ENCODE measurements around the gene UBE2F.

DNA sequence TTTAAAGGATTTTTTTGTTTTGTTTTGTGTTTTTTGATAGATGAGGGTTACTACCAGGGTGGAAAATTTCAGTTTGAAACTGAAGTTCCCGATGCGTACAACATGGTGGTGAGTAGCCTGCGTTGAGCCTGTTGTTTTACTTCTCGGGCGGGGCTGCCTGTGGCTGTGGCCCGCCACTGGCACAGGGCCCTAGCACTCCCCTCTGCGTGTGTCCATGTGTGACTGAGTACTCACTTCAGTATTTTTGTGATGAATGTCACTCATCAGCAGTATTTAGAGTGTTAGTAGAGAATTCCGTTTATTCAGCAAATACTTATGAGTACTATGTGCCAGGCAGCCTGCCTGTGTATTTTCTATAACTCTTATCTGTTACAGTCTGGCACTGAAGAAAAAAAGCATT is 49.7 kb downstream of the UBE2F start:
- TF ChIP-seq, protein P1, sequence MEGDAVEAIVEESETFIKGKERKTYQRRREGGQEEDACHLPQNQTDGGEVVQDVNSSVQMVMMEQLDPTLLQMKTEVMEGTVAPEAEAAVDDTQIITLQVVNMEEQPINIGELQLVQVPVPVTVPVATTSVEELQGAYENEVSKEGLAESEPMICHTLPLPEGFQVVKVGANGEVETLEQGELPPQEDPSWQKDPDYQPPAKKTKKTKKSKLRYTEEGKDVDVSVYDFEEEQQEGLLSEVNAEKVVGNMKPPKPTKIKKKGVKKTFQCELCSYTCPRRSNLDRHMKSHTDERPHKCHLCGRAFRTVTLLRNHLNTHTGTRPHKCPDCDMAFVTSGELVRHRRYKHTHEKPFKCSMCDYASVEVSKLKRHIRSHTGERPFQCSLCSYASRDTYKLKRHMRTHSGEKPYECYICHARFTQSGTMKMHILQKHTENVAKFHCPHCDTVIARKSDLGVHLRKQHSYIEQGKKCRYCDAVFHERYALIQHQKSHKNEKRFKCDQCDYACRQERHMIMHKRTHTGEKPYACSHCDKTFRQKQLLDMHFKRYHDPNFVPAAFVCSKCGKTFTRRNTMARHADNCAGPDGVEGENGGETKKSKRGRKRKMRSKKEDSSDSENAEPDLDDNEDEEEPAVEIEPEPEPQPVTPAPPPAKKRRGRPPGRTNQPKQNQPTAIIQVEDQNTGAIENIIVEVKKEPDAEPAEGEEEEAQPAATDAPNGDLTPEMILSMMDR (IDR thresholded peaks at IDR 0.05): no peak
- TF ChIP-seq POLR2A (IDR thresholded peaks at IDR 0.05): no peak

Data from ovary (tissue), 3 donors.